Heart right ventricle (tissue), 16 donors: ENCODE data around the gene ANKS6. TPM values are rescaled to one million over a fixed set of nuclear protein-coding genes. Genes with fewer than 3 reads are reported as not detected.

Source experiments
- ATAC-seq, 8 donors: fragments of 200-7000 bp; cut with Tn5 transposase; one replicate each; pipeline ENCODE4 v1.9.1; 2020; ENCODE audit warnings: mild to moderate bottlenecking in 8 of 8, moderate library complexity in 8 of 8, moderate number of reproducible peaks in 1 of 8
- DNase-seq, 2 donors: peaks; one replicate each; pipeline ENCODE4 v3.0.0-alpha.2; 2020
- H3K27ac ChIP-seq, 10 donors: fragments of 200-600 bp; sonication (generic) in 2 of 10; one replicate each; pipeline versions ENCODE4 v1.5.0 to v1.8.0; 2020 to 2022; ENCODE audit warnings: mild to moderate bottlenecking in 3 of 10
- H3K27me3 ChIP-seq, 7 donors: fragments of 200-600 bp; one replicate each; pipeline ENCODE4 v1.8.0; 2021 to 2022; ENCODE audit warnings: mild to moderate bottlenecking in 2 of 7
- H3K36me3 ChIP-seq, 9 donors: fragments of 200-600 bp; sonication (generic) in 1 of 9; one replicate each; pipeline versions ENCODE4 v1.5.0 to v1.8.0; 2020 to 2022; ENCODE audit warnings: mild to moderate bottlenecking in 2 of 9
- H3K4me1 ChIP-seq, 9 donors: fragments of 200-600 bp; sonication (generic) in 1 of 9; one replicate each; pipeline versions ENCODE4 v1.5.0 to v1.8.0; 2020 to 2022; ENCODE audit warnings: mild to moderate bottlenecking in 4 of 9
- H3K4me3 ChIP-seq, 10 donors: fragments of 200-600 bp; sonication (generic) in 2 of 10; one replicate each; pipeline versions ENCODE4 v1.5.0 to v1.8.0; 2020 to 2022; ENCODE audit warnings: mild to moderate bottlenecking in 7 of 10, moderate library complexity in 2 of 10
- H3K9me3 ChIP-seq, 11 donors: fragments of 200-600 bp in 10 of 11; sonication (generic) in 2 of 11; one replicate each; pipeline versions ENCODE4 v1.5.0 to v1.8.0; 2013 to 2022; ENCODE audit warnings: mild to moderate bottlenecking in 2 of 11, control low read depth in 1 of 11, moderate library complexity in 1 of 11
- WGBS, 2 donors: extraction: QIAGEN DNeasy Blood & Tissue Kit; methylation state at CpG; one replicate each; pipeline ENCODE4 v1.1.7; 2013; ENCODE audit warnings: inconsistent platforms in 1 of 2; 5-methylcytosine and 5-hydroxymethylcytosine counted together
- intact Hi-C, 10 donors: fragments of 100-400 bp; cut with DNase I; formaldehyde crosslinking; loops; one replicate each; pipeline versions ENCODE4 v1.11.1 to v1.14.2; 2022
- polyA plus RNA-seq, 2 donors: library from polyadenylated mRNA; stranded (reverse); fragments of 200-250 nt; gene quantifications; one replicate each; pipeline ENCODE4 v1.2.3, GENCODE V29; 2013
- total RNA-seq, 10 donors: library from RNA; stranded (reverse); fragmentation: NEBNext Ultra II Directional in 3 of 10; extraction: Animal tissue kit (Norgen Biotek cat#: 25700) in 3 of 10; gene quantifications; one replicate each; pipeline versions ENCODE4 v1.2.1 to v1.2.4, GENCODE V29; 2021 to 2023
- TF ChIP-seq, protein P1 (sequence below), 9 donors: fragments of 200-600 bp; sonication (generic) in 2 of 9; IDR thresholded peaks; one replicate each; pipeline versions ENCODE4 v1.5.0 to v1.8.0; 2021 to 2022; ENCODE audit warnings: antibody characterized with exemption in 9 of 9, mild to moderate bottlenecking in 5 of 9, moderate library complexity in 1 of 9
- donor health status: Arrhythmogenic right ventricular cardiomyopathy.
- donor health status: ischemic (EF 13 %, LVEDD 7.1; RV severe dilation, severe dysfunction).
- donor health status: healthy with polysubstance abuse.
- donor health status: DM: no; HTN: yes; CAD: no.
- donor health status: DM: no; HTN: no; CAD: no.
- donor health status: ischemic (EF 25% LVEDD 6.9; RV normal size, moderate dysfunction).
- donor health status: ischemic (EF 25% LVEDD 5.7; RV mildly dilated, moderate dysfunction).
- donor health status: healthy.
- donor health status: DM: yes; HTN: yes; CAD: no.
- donor health status: Ischemic cardiomyopathy.
- donor health status: ischemic (EF 35%, LVEDD 5.7; RV mildly dilated, moderate dysfunction).
- donor health status: nonischemic (EF 11% LVEDD 7.7; RV severe dilation, severe dysfunction).
- donor health status: DM: yes; HTN: yes; CAD: no.
- donor health status: PGD.
- donor health status: ischemic (EF 29% LVEDD 5.4; RV normal size, mild dysfunction).
- donor health status: nonischemic (EF 23%, LVEDD 6.1; RV moderate dilation, normal function).

ANKS6 gene
- total and polyA plus RNA-seq, 12 donors, result 3.1 to 8.0 (median 4.2) TPM

DNA sequence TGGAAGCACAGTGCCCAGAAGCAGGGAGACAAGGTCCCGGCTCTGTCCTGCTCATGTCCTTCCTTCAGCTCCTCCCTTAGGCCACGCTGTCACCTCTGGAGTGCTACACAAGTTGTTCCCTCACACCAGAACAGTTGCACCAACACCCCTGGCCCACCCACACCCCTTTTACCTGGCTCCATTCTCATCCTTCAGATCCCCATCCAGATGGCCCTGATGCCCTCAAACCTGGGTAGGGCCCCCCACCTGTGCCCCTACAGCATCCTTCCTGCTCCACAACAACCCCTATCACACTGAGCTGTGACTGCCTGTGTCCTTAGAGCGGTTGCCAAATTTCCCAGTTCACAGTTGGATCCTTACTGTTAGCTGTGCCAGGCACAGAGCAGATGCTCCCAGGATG lies 29.2 kb downstream of the ANKS6 start:
- no peak for DNase-seq

DNA sequence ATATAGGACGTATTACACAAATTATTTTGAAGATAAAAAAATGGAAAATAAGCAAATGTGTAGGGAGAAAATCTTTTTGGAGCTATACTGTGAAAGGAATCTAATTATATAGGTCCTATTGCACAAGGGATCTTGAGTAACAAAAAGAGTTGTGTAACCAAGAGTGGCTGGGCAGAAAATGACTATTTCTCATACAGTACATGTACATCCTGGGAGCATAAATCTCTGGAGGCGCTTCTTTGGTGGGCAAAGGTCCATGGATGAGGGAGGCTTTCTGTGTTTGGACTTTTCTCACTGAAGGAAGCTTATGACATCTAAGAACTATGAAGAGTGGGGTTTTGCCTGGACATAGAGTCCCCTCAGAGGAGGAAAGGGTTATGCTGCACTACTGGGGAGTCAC lies 29.8 kb downstream of the ANKS6 start:
- no peaks in the 10 kb centered on the region for H3K27me3 ChIP-seq
- TF ChIP-seq, protein P1, sequence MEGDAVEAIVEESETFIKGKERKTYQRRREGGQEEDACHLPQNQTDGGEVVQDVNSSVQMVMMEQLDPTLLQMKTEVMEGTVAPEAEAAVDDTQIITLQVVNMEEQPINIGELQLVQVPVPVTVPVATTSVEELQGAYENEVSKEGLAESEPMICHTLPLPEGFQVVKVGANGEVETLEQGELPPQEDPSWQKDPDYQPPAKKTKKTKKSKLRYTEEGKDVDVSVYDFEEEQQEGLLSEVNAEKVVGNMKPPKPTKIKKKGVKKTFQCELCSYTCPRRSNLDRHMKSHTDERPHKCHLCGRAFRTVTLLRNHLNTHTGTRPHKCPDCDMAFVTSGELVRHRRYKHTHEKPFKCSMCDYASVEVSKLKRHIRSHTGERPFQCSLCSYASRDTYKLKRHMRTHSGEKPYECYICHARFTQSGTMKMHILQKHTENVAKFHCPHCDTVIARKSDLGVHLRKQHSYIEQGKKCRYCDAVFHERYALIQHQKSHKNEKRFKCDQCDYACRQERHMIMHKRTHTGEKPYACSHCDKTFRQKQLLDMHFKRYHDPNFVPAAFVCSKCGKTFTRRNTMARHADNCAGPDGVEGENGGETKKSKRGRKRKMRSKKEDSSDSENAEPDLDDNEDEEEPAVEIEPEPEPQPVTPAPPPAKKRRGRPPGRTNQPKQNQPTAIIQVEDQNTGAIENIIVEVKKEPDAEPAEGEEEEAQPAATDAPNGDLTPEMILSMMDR (IDR thresholded peaks at IDR 0.05), result no peak
- DNase-seq, result no peak
- H3K4me1 ChIP-seq, result no peaks in the 10 kb centered on the region
- H3K27ac ChIP-seq, result no peak overlapping the region
- ATAC-seq, result no peak
- no peak overlapping the region for H3K4me3 ChIP-seq
- peaks cover 0 to 65% (median 8%) of the 10 kb centered on the region in 9 donors for H3K36me3 ChIP-seq
- H3K9me3 ChIP-seq, result peaks cover 0 to 15% (median 0%) of the 10 kb centered on the region in 11 donors
- 94 to 99% methylated on average over 2 of the region's 2 CpGs for WGBS, 2 donors
- intact Hi-C loops, result loop anchor here in 1 of 10 donors (10.0 kb wide), 1 partner anchor 62 kb away; the partner anchor contains the start of gene GABBR2

More for the DNA sequence above, 29.2 kb downstream of the ANKS6 start:
- intact Hi-C loops, result loop anchor here in 1 of 10 donors (10.0 kb wide), 1 partner anchor 62 kb away; the partner anchor contains the start of gene GABBR2
- Histone ChIP-seq H3K27me3 (no peaks in the 10 kb centered on the region), H3K4me3 (no peak overlapping the region), H3K27ac (no peak overlapping the region), H3K4me1 (no peaks in the 10 kb centered on the region), H3K9me3 (peaks cover 0 to 15% (median 0%) of the 10 kb centered on the region in 11 donors), H3K36me3 (peaks cover 0 to 71% (median 9%) of the 10 kb centered on the region in 9 donors)
- TF ChIP-seq, protein P1 (IDR thresholded peaks at IDR 0.05), result no peak
- ATAC-seq, result no peak
- 93 to 100% methylated on average over 3 of the region's 3 CpGs for WGBS, 2 donors

DNA sequence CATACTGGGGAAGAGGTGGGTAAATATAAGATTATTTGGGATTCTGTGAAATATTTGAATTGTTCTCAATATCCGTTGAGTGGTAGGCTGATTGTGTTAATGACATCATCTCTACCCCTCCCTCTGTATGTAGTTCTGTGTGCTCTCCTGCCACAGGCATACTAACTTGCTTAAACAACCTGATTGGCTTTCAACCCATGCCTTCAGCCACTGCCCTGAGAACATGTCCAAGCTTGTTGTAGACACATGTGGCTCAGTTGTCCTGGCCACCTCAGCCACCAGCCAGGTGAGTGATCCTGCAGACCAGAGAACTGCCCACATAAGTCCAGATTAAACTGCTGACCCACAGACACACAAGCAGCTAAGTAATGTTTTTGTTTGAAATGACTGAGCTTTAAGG lies 31.1 kb downstream of the ANKS6 start:
- H3K27ac ChIP-seq, result no peak overlapping the region
- H3K27me3 ChIP-seq, result no peaks in the 10 kb centered on the region
- H3K9me3 ChIP-seq, result peaks cover 0 to 15% (median 0%) of the 10 kb centered on the region in 11 donors
- intact Hi-C loops, result loop anchor here in 1 of 10 donors (10.0 kb wide), 1 partner anchor 60 kb away; the partner anchor contains the start of gene GABBR2
- no peak overlapping the region for H3K4me3 ChIP-seq
- no peak for ATAC-seq
- 97 to 100% methylated on average over 1 of the region's 1 CpG for WGBS, 2 donors
- DNase-seq, result no peak
- TF ChIP-seq, protein P1 (IDR thresholded peaks at IDR 0.05), result no peak
- H3K4me1 ChIP-seq, result no peaks in the 10 kb centered on the region
- peaks cover 0 to 58% (median 8%) of the 10 kb centered on the region in 9 donors for H3K36me3 ChIP-seq

DNA sequence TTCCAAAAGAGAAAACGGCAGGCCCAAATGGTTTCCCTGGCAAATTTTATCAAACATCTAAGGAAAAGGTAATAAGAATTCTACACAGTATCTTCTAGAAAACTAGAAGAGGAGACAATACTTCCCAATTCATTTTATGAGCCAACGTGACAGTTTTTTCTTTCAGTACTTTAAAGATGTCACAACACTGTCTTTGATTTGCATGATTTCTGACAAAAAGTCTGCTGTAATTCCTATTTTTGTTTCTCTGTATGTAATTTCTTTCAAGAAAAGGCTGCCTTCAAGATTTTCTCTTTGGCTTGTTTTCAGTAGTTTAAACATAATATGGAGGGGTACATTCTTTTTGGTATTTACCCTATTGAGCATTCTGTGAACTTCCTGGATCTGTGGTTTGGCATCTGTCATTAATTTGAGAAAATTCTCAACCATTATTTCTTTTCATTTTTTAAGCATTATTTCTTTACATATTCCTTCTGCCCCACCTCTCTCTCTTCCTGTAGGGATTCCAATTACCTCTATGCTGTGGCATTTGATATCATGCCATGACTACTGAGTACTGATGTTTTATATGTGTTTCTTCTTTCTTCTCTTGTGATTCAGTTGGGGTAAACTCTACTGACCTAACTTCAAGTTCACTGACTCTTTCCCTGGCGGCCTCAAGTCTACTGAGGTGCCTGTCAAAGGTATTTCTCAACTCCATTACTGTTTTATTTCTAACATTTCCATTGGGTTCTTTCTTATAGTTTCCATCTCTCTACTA lies 32.2 kb downstream of the ANKS6 start:
- 97% methylated on average over 3 of the region's 3 CpGs for WGBS, 2 donors
- intact Hi-C loops, result loop anchor here in 1 of 10 donors (10.0 kb wide), 1 partner anchor 59 kb away; the partner anchor contains the start of gene GABBR2
- no peak for DNase-seq
- Histone ChIP-seq H3K36me3 (peaks cover 0 to 50% (median 0%) of the 10 kb centered on the region in 9 donors), H3K9me3 (peaks cover 0 to 17% (median 0%) of the 10 kb centered on the region in 11 donors), H3K27me3 (no peaks in the 10 kb centered on the region), H3K27ac (no peak overlapping the region), H3K4me3 (no peak overlapping the region), H3K4me1 (no peaks in the 10 kb centered on the region)
- no peak for ATAC-seq
- TF ChIP-seq, protein P1 (IDR thresholded peaks at IDR 0.05), result no peak
